C1 segment of cervical spinal cord (tissue), 14 donors: ENCODE data around the gene LMCD1.
A peak's percentile ranks its signal among the peaks of the same experiment; 100 is the strongest.

Experiments used
- DNase-seq, 14 donors: peaks; one replicate each; lab custom pipeline; 2025; lab: John Stamatoyannopoulos, UW

The LMCD1 gene

DNA sequence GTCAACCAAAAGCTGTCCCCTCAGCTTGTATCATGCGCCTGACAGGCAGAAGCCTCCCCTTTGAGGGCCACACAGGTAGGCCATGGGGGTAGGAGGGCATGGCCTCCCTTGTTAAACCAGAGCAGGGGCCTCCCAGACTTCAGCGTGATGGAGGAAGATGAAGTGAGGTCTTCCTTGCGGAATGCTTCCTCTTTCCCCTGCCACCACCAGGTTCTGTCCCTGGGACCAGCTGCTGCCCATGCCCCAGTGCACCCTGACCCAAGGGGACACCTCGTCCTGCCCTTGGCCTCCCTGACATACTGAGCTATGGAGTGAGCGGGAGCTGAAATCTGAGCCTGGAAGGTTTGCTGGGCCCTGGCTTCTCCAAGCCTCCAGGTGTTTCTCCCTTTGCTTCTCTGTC, 116.3 kb downstream of the LMCD1 start:
- DNase-seq = no peak

DNA sequence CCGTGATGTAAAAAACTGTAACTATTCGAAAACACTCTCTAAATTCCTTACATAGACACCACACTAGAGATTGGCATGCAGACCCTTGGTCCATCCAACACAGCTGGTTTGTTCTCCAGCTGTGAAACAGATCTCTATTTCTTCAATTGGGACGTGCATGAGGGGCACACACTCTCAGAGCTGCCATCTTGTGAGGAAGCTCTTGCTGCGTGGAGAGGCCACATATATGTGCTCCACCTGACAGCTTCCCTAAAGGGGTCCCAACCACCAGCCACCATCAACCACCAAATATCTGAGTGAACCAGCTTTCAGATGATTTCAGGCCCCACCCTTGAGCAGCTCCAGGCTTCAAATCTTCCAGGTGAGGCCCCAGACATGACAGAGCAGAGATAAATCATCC, 117.3 kb downstream of the LMCD1 start:
- no peak for DNase-seq

DNA sequence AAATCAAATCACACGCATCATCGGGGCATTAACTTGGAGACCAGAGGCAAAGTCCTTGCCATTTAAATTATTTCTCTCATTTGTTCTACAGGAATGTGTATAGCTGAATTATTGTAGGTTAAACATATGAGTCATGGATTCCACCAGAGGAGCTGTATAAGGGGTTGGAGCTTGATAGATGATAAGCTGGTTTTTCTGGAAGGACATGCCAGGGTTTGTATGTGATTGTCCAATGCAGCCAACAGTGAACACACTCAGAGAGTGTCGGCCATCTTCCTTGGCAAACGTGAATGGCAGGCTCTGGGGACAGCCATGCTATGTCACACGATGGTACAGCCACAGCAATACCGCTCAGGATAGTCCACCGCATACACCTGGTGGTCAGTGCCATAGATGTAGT, 117.9 kb downstream of the LMCD1 start:
- no peak for DNase-seq

DNA sequence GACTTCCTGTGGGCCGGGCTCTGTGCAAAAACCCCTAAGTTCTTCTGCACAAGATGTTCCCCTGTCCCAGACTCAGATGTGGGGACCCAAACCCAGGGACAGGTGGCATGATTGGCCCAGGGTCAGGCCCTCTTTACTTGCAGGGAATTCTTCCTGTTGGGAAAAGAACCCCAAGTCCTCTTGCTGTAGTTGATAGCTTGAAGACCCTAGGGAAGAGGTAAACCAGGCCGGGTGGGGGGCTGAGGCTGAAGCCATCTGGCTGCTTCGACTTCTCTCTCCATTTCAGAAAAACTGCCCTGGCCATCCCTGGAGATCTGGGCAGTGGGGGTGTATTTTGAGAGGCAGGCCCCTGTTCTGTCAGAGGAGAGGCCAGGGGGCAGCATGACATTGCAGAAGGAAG, 119.5 kb downstream of the LMCD1 start:
- DNase-seq = no peak

DNA sequence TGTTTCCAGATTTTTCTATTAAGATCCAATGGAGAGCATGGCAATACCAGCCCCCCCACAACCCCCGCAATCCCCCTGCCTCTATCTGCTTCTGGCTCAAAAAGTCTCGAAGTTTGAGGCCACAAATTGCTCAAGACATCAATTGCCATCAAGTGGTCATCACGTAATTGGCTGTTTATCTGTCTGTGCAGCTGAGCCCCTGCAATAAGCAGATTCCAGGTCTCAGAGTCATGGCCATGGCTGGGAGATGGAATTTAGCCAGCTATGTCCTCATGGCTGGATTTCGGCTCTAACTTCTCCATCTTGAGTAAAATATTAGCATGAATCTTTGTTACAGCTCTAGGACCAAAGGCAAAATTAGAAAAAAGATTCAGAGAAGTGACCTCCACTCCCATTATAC, 120.2 kb downstream of the LMCD1 start:
- DNase-seq = no peak

DNA sequence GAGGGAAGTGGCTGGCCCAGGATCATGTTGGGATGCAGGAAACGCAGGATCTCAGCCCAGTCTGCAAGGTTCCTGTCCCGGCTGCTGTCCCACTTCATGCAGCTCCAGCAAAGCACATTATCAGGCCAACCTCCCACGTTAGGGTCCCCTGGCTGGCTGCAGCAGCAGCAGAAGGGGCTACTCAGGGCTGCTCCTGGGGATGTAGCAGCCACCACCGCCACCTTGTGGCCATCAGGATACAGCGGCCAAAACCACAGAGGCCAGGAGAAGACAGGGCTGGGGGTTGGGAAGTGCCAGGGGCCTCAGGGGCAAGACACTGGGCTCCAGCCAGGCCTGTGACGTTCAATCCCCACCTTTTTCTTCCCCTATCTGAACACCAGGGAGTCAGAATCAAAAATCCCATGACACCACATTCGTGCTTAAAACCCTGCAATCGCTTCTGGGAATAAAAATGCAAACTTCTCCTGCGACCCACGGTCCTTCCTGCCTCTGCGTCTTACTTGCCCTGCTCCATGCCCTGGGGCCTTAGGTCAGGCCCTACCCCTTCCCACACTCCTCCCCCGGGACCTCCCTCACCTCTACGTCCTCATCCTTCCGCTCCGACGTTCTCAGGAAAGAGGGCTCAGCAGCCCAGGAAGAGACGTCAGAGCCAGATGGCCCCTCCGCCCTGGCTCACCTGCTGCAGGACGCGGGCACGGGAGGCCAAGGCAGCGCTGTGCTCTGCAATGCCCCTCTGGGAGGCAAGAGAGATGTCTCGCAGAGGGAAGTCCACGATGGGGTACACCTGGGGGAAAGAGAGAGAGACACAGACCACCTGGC, 121.5 kb downstream of the LMCD1 start:
- DNase-seq = peak in 12 of 14 donors; percentile 5 to 52 (median 26)

DNA sequence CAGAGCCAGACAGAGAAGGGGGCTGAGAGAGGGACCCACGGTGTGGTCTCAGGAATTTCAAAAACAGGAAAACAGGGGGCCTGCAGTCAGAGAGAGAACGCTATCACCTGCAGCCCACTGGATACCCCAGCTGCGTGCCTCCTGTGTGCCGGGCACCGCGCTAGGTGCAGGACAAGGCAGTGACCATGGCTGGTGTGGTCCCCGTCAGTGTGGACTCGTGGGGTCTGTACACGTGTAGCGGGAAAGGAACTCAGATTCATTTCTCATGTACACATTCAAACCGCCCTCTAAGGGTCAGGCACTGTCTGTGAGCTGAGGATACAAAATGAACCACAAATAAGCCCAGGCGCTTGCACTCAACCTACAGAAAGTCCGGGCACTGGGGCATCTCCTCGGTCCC, 122.1 kb downstream of the LMCD1 start:
- no peak for DNase-seq
